Lung (tissue), 12 donors: ENCODE results near the gene KSR1. TPM values are rescaled to one million over a fixed set of nuclear protein-coding genes. Genes with fewer than 3 reads are reported as not detected.

Source experiments
- ATAC-seq: fragments of 200-7000 bp; cut with Tn5 transposase; one replicate; pipeline ENCODE4 v1.9.1; 2020; ENCODE audit warnings: moderate number of reproducible peaks; ENCODE audit not compliant: insufficient read depth, low FRiP score
- DNase-seq, 3 donors: peaks; one replicate each; pipeline ENCODE4 v3.0.0-alpha.2; 2013 to 2017
- H3K27ac ChIP-seq, 2 donors: one replicate each; pipeline ENCODE4 v1.5.1; 2013; ENCODE audit warnings: mild to moderate bottlenecking in 2 of 2, moderate library complexity in 2 of 2, control low read depth in 1 of 2, inconsistent platforms in 1 of 2, low read depth in 1 of 2, low read length in 1 of 2
- H3K27me3 ChIP-seq, 3 donors: one replicate each; pipeline ENCODE4 v1.5.1; 2013; ENCODE audit warnings: low read length in 2 of 3; ENCODE audit not compliant: control insufficient read depth in 3 of 3, insufficient read depth in 3 of 3
- H3K36me3 ChIP-seq, 4 donors: one replicate each; pipeline ENCODE4 v1.5.1; 2013; ENCODE audit warnings: low read length in 4 of 4, mild to moderate bottlenecking in 1 of 4, moderate library complexity in 1 of 4; ENCODE audit not compliant: control insufficient read depth in 4 of 4, insufficient read depth in 4 of 4
- H3K4me1 ChIP-seq, 5 donors: one replicate each; pipeline ENCODE4 v1.5.1; 2013; ENCODE audit warnings: low read length in 5 of 5, mild to moderate bottlenecking in 2 of 5, moderate library complexity in 1 of 5; ENCODE audit not compliant: control insufficient read depth in 5 of 5, insufficient read depth in 5 of 5
- H3K4me3 ChIP-seq: one replicate; pipeline ENCODE4 v1.5.1; 2013; ENCODE audit warnings: mild to moderate bottlenecking, control low read depth, moderate library complexity
- H3K9ac ChIP-seq, 2 donors: one replicate each; pipeline ENCODE4 v1.5.1; 2013; ENCODE audit warnings: low read length in 2 of 2, control low read depth in 1 of 2; ENCODE audit not compliant: insufficient read depth in 1 of 2
- H3K9me3 ChIP-seq, 4 donors: one replicate each; pipeline ENCODE4 v1.5.1; 2013; ENCODE audit warnings: low read length in 3 of 4, mild to moderate bottlenecking in 1 of 4, moderate library complexity in 1 of 4; ENCODE audit not compliant: control insufficient read depth in 4 of 4, insufficient read depth in 3 of 4
- CTCF ChIP-seq: IDR thresholded peaks from 2 replicates; pipeline ENCODE4 v1.5.1; 2012; ENCODE audit warnings: mild to moderate bottlenecking; ENCODE audit errors: control extremely low read depth, extremely low read depth
- WGBS, 2 donors: extraction: QIAGEN DNeasy Blood & Tissue Kit; methylation state at CpG; one replicate each; pipeline ENCODE4 v1.1.7; 2013; 5-methylcytosine and 5-hydroxymethylcytosine counted together
- polyA plus RNA-seq, 2 donors: library from polyadenylated mRNA; stranded (reverse); fragments of 200-250 nt; gene quantifications; one replicate each; pipeline ENCODE4 v1.2.1, GENCODE V29; 2013
- total RNA-seq, 2 donors: library from RNA; depleted of rRNA in 1 of 2; stranded (reverse); fragments of >200 nt in 1 of 2; gene quantifications; one replicate each; pipeline ENCODE4 v1.2.1, GENCODE V29; 2014 to 2021
- donor health status: control.
- donor health status: control.
- donor health status: Bipolar disorder and iron deficiency.
- donor health status: healthy.
- donor health status: DM: yes; HTN: yes; CAD: no.

The KSR1 gene
- total and polyA plus RNA-seq, 4 donors: 26.8 to 70.0 (median 42.3) TPM

GRCh38 chr17:27585792-27586191 is 129.5 kb downstream of the KSR1 start:
- H3K9me3 ChIP-seq: no peaks in the 10 kb centered on the region
- no peak for TF ChIP-seq CTCF
- DNase-seq (no peak), ATAC-seq (no peak)
- no peak overlapping the region for H3K9ac ChIP-seq
- H3K4me1 ChIP-seq: peaks cover 0 to 7% (median 0%) of the 10 kb centered on the region in 5 donors
- WGBS, 2 donors: 96% methylated on average over 5 of the region's 5 CpGs
- no peak overlapping the region for H3K4me3 ChIP-seq
- no peaks in the 10 kb centered on the region for H3K27me3 ChIP-seq
- peaks cover 0 to 42% (median 8%) of the 10 kb centered on the region in 4 donors for H3K36me3 ChIP-seq
- H3K27ac ChIP-seq: no peak overlapping the region

GRCh38 chr17:27586203-27586721 is 130.0 kb downstream of the KSR1 start:
- DNase-seq (no peak), ATAC-seq (no peak)
- Histone ChIP-seq H3K4me1 (peaks cover 0 to 4% (median 0%) of the 10 kb centered on the region in 5 donors), H3K27me3 (no peaks in the 10 kb centered on the region), H3K27ac (no peak overlapping the region), H3K4me3 (no peak overlapping the region), H3K9ac (no peak overlapping the region), H3K36me3 (peaks cover 0 to 44% (median 8%) of the 10 kb centered on the region in 4 donors), H3K9me3 (no peaks in the 10 kb centered on the region)
- TF ChIP-seq CTCF: no peak
- 89 to 91% methylated on average over 8 of the region's 8 CpGs for WGBS, 2 donors

- Histone ChIP-seq H3K9ac (no peak overlapping the region), H3K27ac (no peak overlapping the region), H3K27me3 (no peaks in the 10 kb centered on the region), H3K4me3 (no peak overlapping the region), H3K36me3 (peaks cover 0 to 51% (median 17%) of the 10 kb centered on the region in 4 donors), H3K9me3 (no peaks in the 10 kb centered on the region), H3K4me1 (no peaks in the 10 kb centered on the region)
- ATAC-seq (no peak), DNase-seq (no peak)
- WGBS, 2 donors: 92 to 94% methylated on average over 15 of the region's 15 CpGs
- TF ChIP-seq CTCF: no peak
Measured at GRCh38 chr17:27588354-27588753, 132.1 kb downstream of the KSR1 start.

- H3K27ac ChIP-seq: no peak overlapping the region
- peaks cover 0 to 4% (median 2%) of the 10 kb centered on the region in 5 donors for H3K4me1 ChIP-seq
- H3K27me3 ChIP-seq: no peaks in the 10 kb centered on the region
- H3K4me3 ChIP-seq: no peak overlapping the region
- ATAC-seq (no peak), DNase-seq (no peak)
- no peak for TF ChIP-seq CTCF
- H3K9me3 ChIP-seq: no peaks in the 10 kb centered on the region
- 97 to 98% methylated on average over 3 of the region's 3 CpGs for WGBS, 2 donors
- peaks cover 0 to 53% (median 21%) of the 10 kb centered on the region in 4 donors for H3K36me3 ChIP-seq
- no peak overlapping the region for H3K9ac ChIP-seq
Measured at GRCh38 chr17:27590864-27591263, 134.6 kb downstream of the KSR1 start.
